ENCODE data around the gene MGMT. TPM values are rescaled to one million over a fixed set of nuclear protein-coding genes. Genes with fewer than 3 reads are reported as not detected.

Gene MGMT
- total RNA-seq, 1 donor from 2014 or later, result 15.8 TPM

DNA sequence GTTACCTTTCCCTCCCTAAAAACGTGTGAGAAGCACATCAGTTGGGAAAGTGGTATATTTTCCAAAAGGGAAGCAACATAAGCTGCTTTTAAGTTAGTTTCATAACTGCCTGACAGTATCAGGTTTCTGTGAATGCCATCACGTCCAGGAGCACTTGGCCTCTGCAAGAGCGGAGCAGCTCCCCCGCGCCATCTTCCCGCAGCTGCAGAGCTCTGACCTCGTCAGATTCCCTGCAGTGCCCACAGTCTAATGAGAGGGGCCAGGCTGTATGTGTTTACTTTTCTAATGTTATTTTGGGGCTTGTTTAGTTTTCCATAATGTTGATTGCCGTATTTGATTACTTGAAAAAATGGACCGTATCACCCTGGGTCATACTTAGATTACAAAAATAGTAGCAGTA is 74.2 kb downstream of the MGMT start:
- no peak for DNase-seq (ENCODE audit: low spot score)

DNA sequence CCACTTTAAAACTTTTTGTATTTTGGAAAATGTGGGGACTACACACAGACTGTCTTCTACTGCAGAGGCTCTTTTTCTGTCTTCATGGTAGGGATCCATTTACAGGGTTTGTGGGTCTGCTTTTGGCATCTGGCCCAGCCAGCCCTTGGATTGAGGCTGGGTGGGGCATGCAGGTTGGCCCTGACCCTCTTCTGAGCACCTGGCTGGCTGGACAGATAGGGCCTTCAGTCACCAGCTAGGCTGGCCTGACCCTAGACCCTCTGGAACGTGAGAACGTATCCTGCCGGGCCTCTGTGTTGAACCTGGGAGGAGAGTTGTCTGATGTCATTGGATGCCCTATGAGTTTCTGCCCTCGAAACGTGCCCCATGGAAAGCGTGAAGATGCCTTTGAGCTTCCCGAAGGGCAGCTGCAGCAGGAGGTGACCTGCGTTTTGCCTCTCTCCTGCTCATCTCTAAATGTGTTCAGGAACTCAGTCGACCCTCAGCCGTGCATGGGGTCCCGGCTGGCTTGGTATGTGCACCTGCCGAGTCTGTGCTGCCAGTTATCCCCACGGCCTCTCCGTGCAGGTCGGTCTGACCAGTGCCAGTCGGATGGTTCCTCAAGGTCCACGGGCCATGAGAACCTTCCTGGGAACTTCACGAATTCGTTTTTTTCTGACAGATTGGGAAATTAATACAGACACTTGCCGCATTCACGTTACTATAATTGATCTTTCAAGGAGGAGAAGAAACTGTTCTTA is 74.9 kb downstream of the MGMT start:
- DNase-seq (ENCODE audit: low spot score), result no peak

DNA sequence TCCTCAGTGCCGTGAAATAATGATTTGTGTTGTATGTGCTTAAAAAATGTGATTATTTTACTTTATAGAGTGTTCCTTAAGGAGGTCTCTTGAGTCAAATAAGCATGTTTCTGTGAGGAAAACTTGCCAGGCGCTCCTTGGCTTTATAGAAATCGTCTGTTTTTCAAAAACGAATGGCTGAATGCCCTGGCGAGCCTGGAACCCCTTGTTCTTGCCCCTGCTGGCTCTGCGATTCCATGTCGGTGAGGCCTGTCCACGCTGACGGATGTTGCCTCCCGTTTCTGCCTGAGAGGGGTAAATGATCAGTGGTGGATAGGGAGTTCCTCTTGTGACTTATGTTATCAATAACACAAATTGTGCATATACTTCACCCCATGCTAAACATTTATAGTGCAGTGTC is 75.5 kb downstream of the MGMT start:
- no peak for DNase-seq (ENCODE audit: low spot score)

DNA sequence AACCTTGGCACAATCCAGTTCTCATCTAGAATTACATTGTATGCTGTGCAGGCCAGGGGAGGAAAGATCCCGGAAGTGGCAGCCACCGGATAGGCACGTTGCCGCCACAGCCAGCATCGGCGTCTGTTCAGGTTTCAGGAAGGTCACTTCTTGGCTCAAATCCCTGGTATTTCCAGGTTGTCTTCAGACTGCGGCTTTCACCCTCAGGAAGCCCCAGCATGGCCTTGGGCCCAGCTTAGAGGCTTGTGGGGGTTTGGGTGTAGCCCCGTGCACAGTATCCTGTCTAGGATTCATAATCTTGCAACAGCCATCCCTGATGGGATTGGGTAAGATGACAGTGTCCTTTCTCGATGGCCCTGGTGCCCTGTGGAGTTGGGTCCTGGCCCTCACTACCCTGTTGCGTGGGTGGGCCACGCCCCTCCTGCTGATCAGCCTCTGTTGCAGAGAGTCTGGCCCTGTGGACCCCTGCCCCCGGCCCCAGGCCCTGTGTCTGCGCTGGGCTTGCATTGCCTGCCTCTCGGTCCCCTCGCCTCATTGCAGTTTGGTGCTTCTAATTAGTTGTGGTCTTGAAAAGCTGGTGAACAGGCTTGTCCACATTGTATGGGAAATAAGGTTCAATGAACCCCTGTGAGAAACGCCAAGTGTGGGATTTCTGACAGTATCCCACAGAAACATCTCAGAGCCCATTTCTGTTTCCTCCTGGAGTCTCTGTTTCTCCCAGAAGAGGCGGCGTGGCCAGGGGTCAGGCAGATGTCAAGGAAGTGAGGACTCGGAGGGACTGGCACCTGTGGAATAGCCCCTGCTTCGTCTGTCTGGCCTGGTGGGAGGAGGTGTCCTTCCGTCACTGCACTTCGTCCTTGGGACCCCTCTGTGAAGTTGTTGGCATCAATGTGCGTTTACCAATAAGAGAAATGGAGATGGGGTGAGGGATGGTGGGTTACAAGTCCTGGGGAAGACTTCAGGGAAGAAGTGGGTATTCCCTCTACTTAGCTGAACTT is 77.5 kb downstream of the MGMT start:
- no peak for DNase-seq (ENCODE audit: low spot score)

DNA sequence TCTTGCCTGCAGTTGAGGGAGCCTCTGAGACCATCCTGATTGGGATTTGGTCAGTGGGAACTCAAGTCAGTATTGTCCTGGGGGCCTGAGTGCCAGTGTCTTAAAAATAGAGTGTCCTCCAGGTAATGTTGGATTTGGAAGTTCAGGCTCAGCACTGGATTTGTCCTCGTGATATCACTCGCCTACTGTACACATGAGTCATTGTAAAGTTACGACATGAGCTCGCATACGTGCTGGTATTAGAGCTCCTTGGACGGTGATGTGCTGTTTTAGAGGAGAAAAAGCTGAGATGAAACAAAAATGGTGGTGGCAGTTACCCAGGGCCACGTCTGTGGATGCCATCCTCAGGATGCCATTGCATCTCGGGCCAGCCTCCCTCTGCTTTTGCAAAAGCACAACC is 78.2 kb downstream of the MGMT start:
- no peak for DNase-seq (ENCODE audit: low spot score)

DNA sequence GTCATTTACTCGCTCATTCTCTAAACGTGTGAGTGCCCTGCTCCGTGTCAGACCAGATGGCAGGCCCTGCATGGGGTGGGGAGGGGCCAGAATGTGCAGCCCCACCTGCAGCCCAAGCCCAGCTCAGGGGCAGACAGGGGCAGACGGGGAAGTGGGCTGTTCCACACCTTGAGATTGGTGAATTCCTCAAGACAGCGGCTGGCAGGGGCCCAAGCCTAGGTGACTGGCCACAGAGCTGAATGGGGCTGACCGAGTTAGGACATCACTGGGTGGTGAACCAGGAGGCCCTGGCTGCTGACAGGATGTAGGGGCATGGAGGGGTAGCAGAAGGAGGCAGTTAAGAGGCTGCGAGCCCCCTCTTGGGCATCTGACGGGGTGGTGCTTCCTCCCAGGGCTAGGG is 79.1 kb downstream of the MGMT start:
- no peak for DNase-seq (ENCODE audit: low spot score)

DNA sequence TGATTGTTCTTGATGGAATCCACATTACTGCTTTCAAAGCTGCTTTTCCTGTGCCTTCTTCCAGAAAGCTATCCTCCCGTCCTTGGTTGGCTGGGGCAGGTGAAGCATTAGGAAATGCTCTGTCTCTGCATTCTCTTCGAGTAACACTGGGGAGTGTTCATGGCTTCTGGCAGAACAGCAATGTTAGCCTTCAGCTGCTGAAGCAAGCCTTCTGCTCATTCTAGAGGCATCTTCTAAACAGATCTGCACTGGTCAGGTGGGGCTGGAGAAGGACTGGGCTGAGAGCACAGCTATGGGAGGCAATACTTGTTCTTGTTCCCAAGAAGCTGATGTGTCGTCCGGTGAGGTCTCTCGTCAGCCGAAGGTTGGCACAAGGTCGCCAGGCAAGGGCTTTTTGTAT is 80.6 kb downstream of the MGMT start:
- DNase-seq (ENCODE audit: low spot score), result no peak

DNA sequence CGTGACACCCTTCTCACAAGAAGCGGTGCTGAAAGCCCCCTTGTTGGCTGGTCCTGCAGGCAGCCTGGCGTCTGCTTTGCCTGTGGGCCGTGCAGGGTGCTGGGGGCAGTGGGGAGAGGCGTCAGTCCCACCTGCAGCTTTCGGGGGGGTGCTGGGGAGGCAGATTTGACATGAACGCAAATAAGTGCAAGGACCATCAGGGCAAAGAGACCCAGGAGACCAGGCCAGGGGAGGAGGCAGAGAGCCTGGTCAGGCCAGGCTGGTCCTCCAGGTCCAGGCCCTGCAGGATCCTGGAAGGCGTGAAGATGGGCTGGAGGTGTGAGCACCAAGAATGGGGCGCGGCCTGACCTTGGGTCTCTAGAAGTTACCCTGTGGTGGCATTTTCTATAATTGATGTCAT is 81.6 kb downstream of the MGMT start:
- DNase-seq (ENCODE audit: low spot score), result no peak

DNA sequence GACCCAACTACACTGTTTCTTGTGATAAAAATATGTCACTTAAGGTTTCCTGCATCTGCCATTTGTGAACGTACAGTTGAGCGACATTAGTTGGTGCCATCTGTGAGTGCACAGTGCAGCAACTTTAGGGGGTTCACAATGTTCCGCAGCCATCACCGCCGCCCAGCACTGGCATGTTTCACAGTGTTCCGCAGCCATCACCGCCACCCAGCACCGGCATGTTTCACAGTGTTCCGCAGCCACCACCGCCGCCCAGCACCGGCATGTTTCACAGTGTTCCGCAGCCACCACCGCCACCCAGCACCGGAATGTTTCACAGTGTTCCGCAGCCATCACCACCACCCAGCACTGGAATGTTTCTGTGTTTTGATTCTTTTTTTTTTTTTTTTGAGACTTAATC is 83.0 kb downstream of the MGMT start:
- DNase-seq (ENCODE audit: low spot score), result no peak

DNA sequence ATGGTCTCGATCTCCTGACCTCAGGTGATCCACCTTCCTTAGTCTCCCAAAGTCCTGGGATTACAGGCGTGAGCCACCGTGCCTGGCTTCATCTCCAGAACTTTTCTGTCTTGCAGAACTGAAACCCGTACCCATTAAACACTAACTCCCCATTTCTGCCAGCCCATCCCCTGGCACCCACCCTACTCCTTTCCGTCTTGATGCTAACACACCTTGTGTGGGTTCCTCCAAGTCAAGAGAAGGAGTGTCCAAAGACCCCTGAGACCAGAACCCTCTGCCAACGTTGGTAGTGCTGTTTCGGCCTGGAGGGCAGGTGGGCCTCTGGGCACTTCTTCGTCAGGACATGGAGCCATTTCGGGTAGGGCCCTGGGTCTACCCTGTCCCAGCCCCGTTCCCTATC is 83.6 kb downstream of the MGMT start:
- no peak for DNase-seq (ENCODE audit: low spot score)

DNA sequence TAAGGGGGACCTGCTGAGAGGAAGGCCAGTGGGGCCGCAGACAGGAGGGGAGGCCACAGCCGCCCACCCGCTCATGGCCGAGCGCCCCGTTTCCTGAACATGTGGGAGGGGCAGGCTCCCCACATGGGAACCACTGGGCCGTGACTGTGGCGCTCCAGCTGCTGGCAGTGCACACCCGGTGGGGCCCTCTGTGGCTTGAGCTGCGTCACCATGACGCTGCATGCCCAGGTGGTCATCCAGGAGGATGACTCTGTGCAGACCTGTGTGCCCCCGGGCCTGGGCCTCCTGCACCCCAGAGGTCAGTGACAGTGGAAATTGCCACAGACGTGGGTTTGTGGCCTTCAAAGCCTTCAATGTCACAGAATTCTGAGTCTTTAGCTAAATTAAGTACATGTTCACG is 85.1 kb downstream of the MGMT start:
- DNase-seq (ENCODE audit: low spot score), result no peak

DNA sequence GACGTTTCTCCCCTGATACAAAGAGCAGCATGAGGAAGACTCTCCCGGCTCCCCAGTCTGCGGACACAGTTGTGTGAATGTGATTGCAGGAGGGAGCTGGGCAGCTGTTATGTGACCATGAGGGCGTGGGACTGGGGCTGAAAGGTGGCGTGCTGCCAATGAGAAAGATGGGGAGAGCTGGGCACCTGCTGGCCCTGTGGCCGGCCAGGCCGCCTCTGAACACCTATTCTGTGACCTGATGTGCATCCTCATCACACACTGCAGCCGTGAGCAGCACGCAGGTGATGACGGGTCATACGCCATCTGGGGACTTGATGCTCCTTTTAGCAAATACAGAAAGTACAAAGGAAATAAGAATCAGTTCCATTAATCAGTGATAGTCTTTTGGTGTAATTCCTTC is 86.9 kb downstream of the MGMT start:
- no peak for DNase-seq (ENCODE audit: low spot score)

DNA sequence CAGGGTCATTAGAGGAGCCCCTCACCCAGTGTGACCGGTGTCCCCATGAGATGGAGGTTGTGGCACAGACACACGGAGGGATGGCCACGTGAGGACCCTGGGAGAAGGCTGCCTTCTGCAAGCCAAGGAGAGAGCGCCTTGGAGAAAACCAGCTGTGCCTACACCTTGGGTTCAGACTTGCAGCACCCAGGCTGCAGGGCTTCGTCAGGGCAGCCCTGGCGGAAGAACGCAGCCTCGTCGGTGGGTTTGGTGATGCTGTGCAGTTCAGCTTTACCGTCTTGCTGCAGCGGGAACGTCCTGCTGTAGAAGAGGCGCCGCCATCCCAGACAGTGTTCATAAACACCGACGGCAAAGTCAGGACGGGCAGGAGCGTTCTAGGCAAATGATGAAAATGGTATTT is 89.3 kb downstream of the MGMT start:
- no peak for DNase-seq (ENCODE audit: low spot score)

DNA sequence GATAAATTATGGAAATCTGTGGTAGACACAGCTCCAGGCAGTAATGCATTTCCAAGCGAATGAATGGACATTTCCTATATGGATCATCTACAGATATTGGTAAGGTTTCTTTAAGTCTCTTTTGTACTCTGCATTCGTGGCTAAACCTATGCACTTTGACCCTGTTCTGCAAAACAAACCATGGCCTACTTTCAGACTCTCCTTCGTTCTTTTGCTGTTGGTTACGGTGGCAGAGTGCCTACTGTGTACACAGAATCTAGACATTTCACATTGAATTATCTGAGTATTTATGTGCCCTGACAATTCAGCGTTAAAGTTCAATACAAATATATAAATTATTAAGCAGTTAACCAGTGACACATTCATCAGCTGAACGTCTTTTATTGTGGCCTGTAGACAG is 93.3 kb downstream of the MGMT start:
- DNase-seq (ENCODE audit: low spot score), result no peak

DNA sequence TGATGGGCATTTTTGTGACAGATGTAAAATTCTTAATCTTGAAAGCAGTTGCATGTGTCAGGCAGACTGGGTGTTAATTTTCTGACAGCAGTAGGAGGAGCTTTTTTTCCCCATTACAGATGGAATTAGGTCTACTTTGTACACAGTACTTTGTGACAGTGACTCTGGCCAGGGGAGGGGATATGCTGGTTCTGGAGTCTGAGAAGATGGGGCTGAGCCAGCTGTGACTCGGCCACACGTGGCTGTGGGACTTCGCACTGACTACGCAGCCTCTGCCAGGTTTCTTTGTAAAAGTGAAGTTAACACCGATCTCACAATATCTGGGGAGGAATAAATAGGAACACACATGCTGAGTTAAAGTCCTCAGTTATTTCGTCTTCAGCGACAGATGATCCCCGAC is 95.4 kb downstream of the MGMT start:
- no peak for DNase-seq (ENCODE audit: low spot score)

DNA sequence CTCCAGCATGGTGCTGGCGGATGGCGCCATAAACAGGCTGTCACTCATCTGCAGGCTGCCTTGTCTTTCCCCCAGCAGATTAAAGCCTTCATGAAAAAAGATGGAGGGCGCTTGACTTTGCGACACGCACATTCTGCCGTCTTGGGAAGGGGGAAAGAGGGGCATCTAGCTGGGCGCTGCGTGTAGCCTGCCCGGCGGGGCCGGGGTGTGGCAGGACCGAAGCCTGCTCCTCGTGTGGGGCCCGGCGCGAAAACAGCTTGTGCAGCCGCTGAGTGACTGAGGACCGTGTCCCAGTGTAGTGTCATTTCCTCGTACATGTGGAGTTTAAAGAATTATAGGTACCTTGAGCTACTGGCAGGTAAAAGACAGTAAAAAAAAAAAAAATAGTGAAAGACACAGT is 97.9 kb downstream of the MGMT start:
- no peak for DNase-seq (ENCODE audit: low spot score)

DNA sequence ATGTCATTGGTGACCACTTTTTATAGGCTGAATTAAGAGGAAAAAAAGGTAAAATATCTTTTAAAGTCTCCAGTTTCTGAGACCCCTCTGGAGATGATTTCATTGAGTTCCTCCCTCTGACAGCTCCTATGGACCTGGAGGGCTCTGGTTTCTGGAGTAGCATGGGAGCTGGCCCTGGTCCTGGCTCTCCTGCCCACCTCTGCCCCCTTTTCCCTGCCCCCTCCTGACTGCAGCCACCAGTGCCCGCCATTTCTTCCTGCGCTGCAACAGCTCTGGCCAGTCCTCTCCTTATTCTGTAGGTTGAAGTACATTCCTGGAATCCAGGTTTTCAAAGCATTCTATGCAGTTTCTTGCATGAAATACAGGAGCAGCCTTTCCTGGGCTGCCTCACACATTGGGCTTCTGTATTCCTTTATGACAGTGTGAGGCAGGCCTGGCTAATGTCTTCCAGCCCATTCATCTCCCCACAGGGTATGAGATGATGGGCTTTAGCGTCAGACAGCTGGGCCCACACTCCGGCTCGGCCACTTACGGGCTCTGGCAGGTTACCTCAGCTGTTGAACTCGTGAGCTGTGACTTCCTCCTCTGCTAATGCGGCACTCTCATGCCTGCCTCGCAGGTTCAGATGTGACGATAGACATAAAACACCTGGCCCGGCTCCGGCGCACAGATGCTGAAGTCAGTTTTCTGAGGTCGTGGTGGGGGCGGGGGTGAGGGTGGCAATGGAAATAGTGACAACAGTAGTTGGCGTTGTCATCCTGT is 101.7 kb downstream of the MGMT start:
- no peak for DNase-seq (ENCODE audit: low spot score)

DNA sequence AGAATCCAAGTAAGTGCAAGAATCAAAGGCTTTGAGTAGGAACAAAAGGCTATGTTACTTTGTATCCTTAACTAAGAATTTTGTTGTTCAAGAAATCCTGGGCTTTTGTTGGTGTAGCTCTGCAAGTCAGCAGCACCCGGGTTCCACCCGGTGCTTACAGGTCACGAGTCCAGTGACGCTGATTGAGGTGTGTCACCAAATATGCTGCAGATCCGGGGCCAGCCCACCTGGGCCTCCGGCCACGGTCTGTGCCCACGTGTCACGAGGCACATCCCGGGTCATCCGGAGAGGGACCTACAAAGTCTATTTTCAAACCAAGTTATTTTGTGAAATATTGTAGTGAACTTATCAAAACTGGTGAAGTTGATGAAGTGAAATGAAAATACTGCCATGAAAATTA is 103.1 kb downstream of the MGMT start:
- DNase-seq (ENCODE audit: low spot score), result no peak

DNA sequence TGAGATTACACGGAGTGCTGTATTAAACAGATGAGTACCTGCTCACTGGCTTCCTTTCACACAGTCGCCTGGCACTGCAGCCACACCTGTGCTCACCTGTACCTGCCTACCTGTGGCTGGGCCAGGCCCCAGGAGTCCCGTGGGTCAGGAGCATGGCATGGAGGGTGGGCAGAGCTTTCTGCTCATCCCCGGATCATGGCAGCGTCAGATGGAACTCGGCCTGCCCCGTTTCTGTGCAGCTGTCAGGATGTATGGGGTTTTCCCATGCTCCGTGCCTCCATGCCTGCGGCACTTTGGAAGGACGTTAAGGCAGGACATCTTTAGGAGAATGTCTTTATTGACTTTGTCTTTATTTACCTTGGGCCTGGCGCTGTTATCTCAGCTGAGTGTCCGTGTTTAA is 112.2 kb downstream of the MGMT start:
- no peak for DNase-seq (ENCODE audit: low spot score)

DNA sequence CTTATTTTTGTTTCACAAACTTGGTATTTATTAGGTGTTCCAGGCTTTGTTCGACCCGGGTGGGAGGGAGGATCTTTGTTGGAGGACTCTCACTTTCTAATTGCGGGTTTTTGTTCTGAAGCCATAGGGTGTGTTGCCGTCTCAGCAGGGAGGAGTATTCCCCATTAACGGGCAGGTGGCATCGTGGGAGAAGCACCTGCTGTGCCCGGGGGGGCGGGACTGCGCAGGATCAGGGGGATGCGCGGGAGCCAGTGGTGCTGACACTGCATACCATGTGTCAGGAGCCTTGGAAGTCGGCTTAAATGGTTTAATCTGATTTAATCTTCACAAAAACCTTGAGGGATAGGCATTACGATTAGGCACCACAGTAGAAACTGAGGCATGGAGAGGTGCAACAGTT is 113.0 kb downstream of the MGMT start:
- no peak for DNase-seq (ENCODE audit: low spot score)

DNA sequence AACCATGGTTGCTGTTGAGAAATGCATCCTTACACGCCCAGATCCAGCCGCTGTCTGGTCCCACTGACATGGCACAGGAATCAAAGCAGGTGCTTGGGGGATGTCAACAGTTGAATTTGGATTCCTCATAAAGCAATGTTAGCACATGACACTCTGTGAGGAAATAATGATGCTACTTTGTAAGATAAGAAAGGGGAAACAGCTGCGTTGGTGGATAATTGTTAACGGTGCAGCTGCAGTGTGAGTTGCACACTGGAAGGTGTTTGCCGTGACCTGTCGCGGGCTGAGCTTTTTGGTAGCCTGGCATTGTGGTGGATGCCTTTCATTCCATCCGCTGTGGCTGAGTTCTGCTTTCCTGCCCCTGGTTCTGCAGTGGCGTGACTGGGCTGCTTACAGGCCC is 113.9 kb downstream of the MGMT start:
- no peak for DNase-seq (ENCODE audit: low spot score)

Data from mesenteric fat pad (tissue), 1 donor.